IgD-negative memory B cell (primary cell): ENCODE data around the gene MAN1C1. TPM values are rescaled to one million over a fixed set of nuclear protein-coding genes. Genes with fewer than 3 reads are reported as not detected.

Experiments
- H3K27ac Mint-ChIP-seq, 3 donors: one replicate each; pipeline ENCODE4 v1.8.0; 2020 to 2022; ENCODE audit warnings: mild to moderate bottlenecking in 3 of 3, mixed read lengths in 3 of 3, moderate library complexity in 1 of 3
- H3K27me3 Mint-ChIP-seq: one replicate; pipeline ENCODE4 v1.8.0; 2021; ENCODE audit warnings: mixed read lengths
- H3K36me3 Mint-ChIP-seq: one replicate; pipeline ENCODE4 v1.8.0; 2020; ENCODE audit warnings: mild to moderate bottlenecking, mixed read lengths
- H3K4me1 Mint-ChIP-seq, 3 donors: one replicate each; pipeline ENCODE4 v1.8.0; 2020 to 2022; ENCODE audit warnings: mixed read lengths in 3 of 3, mild to moderate bottlenecking in 1 of 3
- H3K4me3 Mint-ChIP-seq, 4 donors: one replicate each; pipeline ENCODE4 v1.8.0; 2020 to 2022; ENCODE audit warnings: mild to moderate bottlenecking in 4 of 4, mixed read lengths in 4 of 4, moderate library complexity in 3 of 4
- H3K9me3 Mint-ChIP-seq, 3 donors: one replicate each; pipeline ENCODE4 v1.8.0; 2020 to 2021; ENCODE audit warnings: mixed read lengths in 3 of 3, mild to moderate bottlenecking in 1 of 3
- polyA plus RNA-seq: library from polyadenylated mRNA; unstranded; fragments of 300-500 nt; fragmentation: Illumina TruSeq; gene quantifications from one replicate; pipeline ENCODE4 v1.2.3, GENCODE V29; 2021

The MAN1C1 gene
- polyA plus RNA-seq, 1 donor from 2014 or later, result 0.49 TPM

GRCh38 chr1:25714372-25714931 is 97.9 kb downstream of the MAN1C1 start:
- H3K36me3 Mint-ChIP-seq, result no peaks in the 10 kb centered on the region
- peaks cover 0 to 4% (median 0%) of the 10 kb centered on the region in 3 donors for H3K4me1 Mint-ChIP-seq
- H3K4me3 Mint-ChIP-seq, result no peak overlapping the region
- H3K27me3 Mint-ChIP-seq, result peaks cover 3% of the 10 kb centered on the region
- H3K9me3 Mint-ChIP-seq, result peaks cover 0 to 5% (median 0%) of the 10 kb centered on the region in 3 donors
- no peak overlapping the region for H3K27ac Mint-ChIP-seq

- Mint-ChIP-seq H3K27ac (no peak overlapping the region), H3K4me1 (peaks cover 0 to 4% (median 0%) of the 10 kb centered on the region in 3 donors)
Measured at GRCh38 chr1:25715888-25716287, 99.3 kb downstream of the MAN1C1 start.

GRCh38 chr1:25716320-25716719 is 99.7 kb downstream of the MAN1C1 start:
- peaks cover 0 to 5% (median 0%) of the 10 kb centered on the region in 3 donors for H3K9me3 Mint-ChIP-seq
- no peak overlapping the region for H3K4me3 Mint-ChIP-seq
- H3K36me3 Mint-ChIP-seq, result no peaks in the 10 kb centered on the region
- H3K27ac Mint-ChIP-seq, result no peak overlapping the region
- H3K27me3 Mint-ChIP-seq, result peaks cover 8% of the 10 kb centered on the region
- H3K4me1 Mint-ChIP-seq, result peaks cover 0 to 4% (median 0%) of the 10 kb centered on the region in 3 donors

More at GRCh38 chr1:25715888-25716287, 99.3 kb downstream of the MAN1C1 start:
- H3K27me3 Mint-ChIP-seq, result peaks cover 8% of the 10 kb centered on the region
- H3K9me3 Mint-ChIP-seq, result peaks cover 0 to 5% (median 0%) of the 10 kb centered on the region in 3 donors
- no peaks in the 10 kb centered on the region for H3K36me3 Mint-ChIP-seq
- no peak overlapping the region for H3K4me3 Mint-ChIP-seq

- H3K36me3 Mint-ChIP-seq, result peaks cover 3% of the 10 kb centered on the region
- H3K4me1 Mint-ChIP-seq, result no peaks in the 10 kb centered on the region
- no peak overlapping the region for H3K4me3 Mint-ChIP-seq
- H3K9me3 Mint-ChIP-seq, result peaks cover 0 to 5% (median 0%) of the 10 kb centered on the region in 3 donors
- peaks cover 23% of the 10 kb centered on the region for H3K27me3 Mint-ChIP-seq
- no peak overlapping the region for H3K27ac Mint-ChIP-seq
Measured at GRCh38 chr1:25718732-25719131, 102.1 kb downstream of the MAN1C1 start.

- H3K9me3 Mint-ChIP-seq, result peaks cover 0 to 5% (median 0%) of the 10 kb centered on the region in 3 donors
- H3K27ac Mint-ChIP-seq, result no peak overlapping the region
- no peak overlapping the region for H3K4me3 Mint-ChIP-seq
- no peaks in the 10 kb centered on the region for H3K4me1 Mint-ChIP-seq
- peaks cover 3% of the 10 kb centered on the region for H3K36me3 Mint-ChIP-seq
- peaks cover 29% of the 10 kb centered on the region for H3K27me3 Mint-ChIP-seq
Measured at GRCh38 chr1:25720624-25721023, 104.0 kb downstream of the MAN1C1 start.

GRCh38 chr1:25723250-25723880 is 106.8 kb downstream of the MAN1C1 start:
- Mint-ChIP-seq H3K4me3 (no peak overlapping the region), H3K36me3 (peaks cover 3% of the 10 kb centered on the region), H3K27ac (no peak overlapping the region), H3K9me3 (no peaks in the 10 kb centered on the region), H3K4me1 (no peaks in the 10 kb centered on the region), H3K27me3 (peaks cover 37% of the 10 kb centered on the region)

- H3K27me3 Mint-ChIP-seq, result peaks cover 39% of the 10 kb centered on the region
- peak overlapping the region in 1 of 4 donors; percentile 79 for H3K4me3 Mint-ChIP-seq
- no peak overlapping the region for H3K27ac Mint-ChIP-seq
- H3K36me3 Mint-ChIP-seq, result peaks cover 3% of the 10 kb centered on the region
- peaks cover 0 to 2% (median 0%) of the 10 kb centered on the region in 3 donors for H3K9me3 Mint-ChIP-seq
- H3K4me1 Mint-ChIP-seq, result no peaks in the 10 kb centered on the region
Measured at GRCh38 chr1:25724201-25724600, 107.6 kb downstream of the MAN1C1 start.

GRCh38 chr1:25724966-25725365 is 108.4 kb downstream of the MAN1C1 start:
- no peak overlapping the region for H3K4me3 Mint-ChIP-seq
- H3K9me3 Mint-ChIP-seq, result peaks cover 0 to 2% (median 0%) of the 10 kb centered on the region in 3 donors
- H3K27me3 Mint-ChIP-seq, result peaks cover 39% of the 10 kb centered on the region
- H3K27ac Mint-ChIP-seq, result no peak overlapping the region
- H3K4me1 Mint-ChIP-seq, result no peaks in the 10 kb centered on the region
- H3K36me3 Mint-ChIP-seq, result peaks cover 3% of the 10 kb centered on the region

- no peaks in the 10 kb centered on the region for H3K4me1 Mint-ChIP-seq
- H3K36me3 Mint-ChIP-seq, result peaks cover 3% of the 10 kb centered on the region
- peaks cover 0 to 2% (median 0%) of the 10 kb centered on the region in 3 donors for H3K9me3 Mint-ChIP-seq
- H3K27ac Mint-ChIP-seq, result no peak overlapping the region
- no peak overlapping the region for H3K4me3 Mint-ChIP-seq
- peaks cover 40% of the 10 kb centered on the region for H3K27me3 Mint-ChIP-seq
Measured at GRCh38 chr1:25725482-25725881, 108.9 kb downstream of the MAN1C1 start.

- no peak overlapping the region for H3K27ac Mint-ChIP-seq
- H3K4me3 Mint-ChIP-seq, result peak overlapping the region in 1 of 4 donors; percentile 30
- peaks cover 0 to 2% (median 0%) of the 10 kb centered on the region in 3 donors for H3K9me3 Mint-ChIP-seq
- H3K36me3 Mint-ChIP-seq, result peaks cover 3% of the 10 kb centered on the region
- peaks cover 44% of the 10 kb centered on the region for H3K27me3 Mint-ChIP-seq
- H3K4me1 Mint-ChIP-seq, result peaks cover 0 to 4% (median 0%) of the 10 kb centered on the region in 3 donors
Measured at GRCh38 chr1:25727088-25727487, 110.5 kb downstream of the MAN1C1 start.

GRCh38 chr1:25727635-25728286 is 111.2 kb downstream of the MAN1C1 start:
- peaks cover 0 to 2% (median 0%) of the 10 kb centered on the region in 3 donors for H3K9me3 Mint-ChIP-seq

GRCh38 chr1:25728301-25728935 is 111.8 kb downstream of the MAN1C1 start:
- peaks cover 36% of the 10 kb centered on the region for H3K27me3 Mint-ChIP-seq

More at GRCh38 chr1:25727635-25728286, 111.2 kb downstream of the MAN1C1 start:
- Mint-ChIP-seq H3K4me1 (peaks cover 0 to 4% (median 0%) of the 10 kb centered on the region in 3 donors), H3K36me3 (peaks cover 3% of the 10 kb centered on the region), H3K27me3 (peaks cover 41% of the 10 kb centered on the region), H3K4me3 (no peak overlapping the region), H3K27ac (no peak overlapping the region)

GRCh38 chr1:25729045-25729444 is 112.5 kb downstream of the MAN1C1 start:
- Mint-ChIP-seq H3K27ac (no peak overlapping the region), H3K4me3 (peak overlapping the region in 1 of 4 donors; percentile 25), H3K36me3 (no peaks in the 10 kb centered on the region), H3K9me3 (peaks cover 0 to 3% (median 0%) of the 10 kb centered on the region in 3 donors), H3K27me3 (peaks cover 31% of the 10 kb centered on the region), H3K4me1 (peaks cover 0 to 4% (median 0%) of the 10 kb centered on the region in 3 donors)

More at GRCh38 chr1:25728301-25728935, 111.8 kb downstream of the MAN1C1 start:
- H3K9me3 Mint-ChIP-seq, result peaks cover 0 to 3% (median 0%) of the 10 kb centered on the region in 3 donors
- H3K27ac Mint-ChIP-seq, result no peak overlapping the region
- H3K4me1 Mint-ChIP-seq, result peaks cover 0 to 4% (median 0%) of the 10 kb centered on the region in 3 donors
- H3K36me3 Mint-ChIP-seq, result peaks cover under 1% of the 10 kb centered on the region
- H3K4me3 Mint-ChIP-seq, result no peak overlapping the region

GRCh38 chr1:25729790-25730644 is 113.4 kb downstream of the MAN1C1 start:
- Mint-ChIP-seq H3K36me3 (no peaks in the 10 kb centered on the region), H3K4me1 (peaks cover 0 to 4% (median 0%) of the 10 kb centered on the region in 3 donors), H3K9me3 (peaks cover 0 to 3% (median 0%) of the 10 kb centered on the region in 3 donors), H3K4me3 (peak overlapping the region in 1 of 4 donors; percentile 32), H3K27me3 (peaks cover 29% of the 10 kb centered on the region), H3K27ac (no peak overlapping the region)
